K562 (cell line): Measurements from ENCODE around the gene TMEM266. TPM values are rescaled to one million over a fixed set of nuclear protein-coding genes. Genes with fewer than 3 reads are reported as not detected.

Experiments
- ATAC-seq: fragments of 200-7000 bp; cut with Tn5 transposase; 3 replicates; pipeline ENCODE4 v1.9.1; 2020; ENCODE audit warnings: moderate library complexity
- BruUV-seq: library from RNA; stranded (reverse); fragments of 400-500 nt; replicated peaks from 2 replicates; lab custom pipeline; 2021; lab: Mats Ljungman, UMichigan
- CTCF ChIA-PET: fragments of 300-600 bp; formaldehyde crosslinking; extraction: SDS; loops from one replicate; lab custom pipeline; 2021; ENCODE audit warnings: low intra/inter-chr PET ratio; lab: Yijun Ruan, JAX
- POLR2A ChIA-PET: fragments of 300-600, 350-650 bp; sonication (Branson Sonifier 250); formaldehyde crosslinking; extraction: SDS; loops from one replicate; lab custom pipeline; 2021; ENCODE audit warnings: antibody characterized with exemption, inconsistent platforms; lab: Yijun Ruan, JAX
- DNase-seq, 4 experiments: peaks; one replicate each; pipeline versions ENCODE4 v3.0.0 to v3.0.0-alpha.2; 2011 to 2018; ENCODE audit warnings: low spot score in 3 of 4, mixed read lengths in 3 of 4; ENCODE audit errors: extremely low read depth in 1 of 4
- FAIRE-seq: peaks from 2 replicates; lab custom pipeline; 2011; peaks lifted over from hg19 to GRCh38; lab: Jason Lieb, UNC
- H2AFZ ChIP-seq: 2 replicates; pipeline ENCODE4 v1.6.0; 2011; ENCODE audit warnings: low read depth, low read length, control low read depth, inconsistent platforms
- H3K27ac ChIP-seq: fragments of 200-600 bp; 3 replicates; pipeline ENCODE4 v1.8.0; 2011; ENCODE audit warnings: low read depth, mild to moderate bottlenecking, control low read depth, inconsistent platforms, low read length, moderate library complexity, mixed read lengths; ENCODE audit errors: extremely low read depth
- H3K27me3 ChIP-seq, 2 experiments: fragments of 300-600 bp in 1 of 2; 2 replicates in 1 of 2; 3 replicates in 1 of 2; pipeline versions ENCODE4 v1.6.0 to v1.8.0; 2011; ENCODE audit warnings: inconsistent platforms in 2 of 2, low read length in 2 of 2, mild to moderate bottlenecking in 1 of 2, mixed read lengths in 1 of 2, moderate library complexity in 1 of 2; ENCODE audit not compliant: control insufficient read depth in 2 of 2, insufficient read depth in 2 of 2
- H3K36me3 ChIP-seq: fragments of 300-600 bp; 3 replicates; pipeline ENCODE4 v1.8.0; 2011; ENCODE audit warnings: mild to moderate bottlenecking, low read length, inconsistent platforms; ENCODE audit not compliant: control insufficient read depth, insufficient read depth
- H3K4me1 ChIP-seq, 2 experiments: fragments of 200-600 bp in 1 of 2; replicated peaks in 1 of 2; 2 replicates in 1 of 2; 3 replicates in 1 of 2; pipeline versions ENCODE4 v1.5.1 to v1.8.0; 2011; ENCODE audit warnings: inconsistent platforms in 2 of 2, low read length in 2 of 2, mild to moderate bottlenecking in 1 of 2, mixed read lengths in 1 of 2, moderate library complexity in 1 of 2; ENCODE audit not compliant: control insufficient read depth in 2 of 2, insufficient read depth in 2 of 2
- H3K4me2 ChIP-seq: 2 replicates; pipeline ENCODE4 v1.6.1; 2011; ENCODE audit warnings: low read length, control low read depth, inconsistent platforms, mixed read lengths; ENCODE audit not compliant: insufficient read depth
- H3K4me3 ChIP-seq: fragments of 200-600 bp; sonication (generic), shearing (Covaris generic); 2 replicates; pipeline ENCODE4 v1.5.1; 2016; ENCODE audit warnings: control low read depth, inconsistent platforms
- H3K79me2 ChIP-seq: fragments of 200-600 bp; 3 replicates; pipeline ENCODE4 v1.8.0; 2011; ENCODE audit warnings: low read length, inconsistent platforms; ENCODE audit not compliant: control insufficient read depth, insufficient read depth
- H3K9ac ChIP-seq, 2 experiments: 2 replicates each; pipeline versions ENCODE4 v1.6.0 to v1.6.1; 2011; ENCODE audit warnings: low read depth in 2 of 2, low read length in 2 of 2, control low read depth in 1 of 2, inconsistent platforms in 1 of 2, mild to moderate bottlenecking in 1 of 2, mixed read lengths in 1 of 2; ENCODE audit not compliant: insufficient read depth in 1 of 2
- H3K9me1 ChIP-seq: one replicate; pipeline ENCODE4 v1.6.0; 2011; ENCODE audit warnings: inconsistent platforms, mild to moderate bottlenecking, low read length, moderate library complexity; ENCODE audit not compliant: control insufficient read depth, insufficient read depth
- H3K9me3 ChIP-seq: replicated peaks from 2 replicates; pipeline ENCODE4 v1.5.1; 2011; ENCODE audit warnings: low read depth, low read length, inconsistent platforms; ENCODE audit not compliant: control insufficient read depth, insufficient read depth
- H4K20me1 ChIP-seq: replicated peaks from 2 replicates; pipeline ENCODE4 v1.6.1; 2011; ENCODE audit warnings: low read length, inconsistent platforms, mixed read lengths; ENCODE audit not compliant: control insufficient read depth, insufficient read depth
- BRD9 ChIP-seq: fragments of 450-650 bp; IDR thresholded peaks from 2 replicates; pipeline ENCODE4 v1.6.1; 2018; ENCODE audit warnings: low read depth; ENCODE audit not compliant: partially characterized antibody
- CBX1 ChIP-seq: sonication (generic); IDR thresholded peaks from 2 replicates; pipeline ENCODE4 v1.6.1; 2016; ENCODE audit warnings: antibody characterized with exemption, low read depth, mild to moderate bottlenecking
- ESRRA ChIP-seq: fragments of 450-650 bp; IDR thresholded peaks from 2 replicates; pipeline ENCODE4 v1.6.1; 2014; ENCODE audit warnings: low read depth, mild to moderate bottlenecking, moderate library complexity, borderline replicate concordance
- MAFK ChIP-seq: IDR thresholded peaks from 2 replicates; pipeline ENCODE4 v1.6.1; 2011; ENCODE audit warnings: low read length, improper control_type of control experiment
- NFIC ChIP-seq: fragments of 450-650 bp; IDR thresholded peaks from 2 replicates; pipeline ENCODE4 v1.6.1; 2017; ENCODE audit warnings: mild to moderate bottlenecking, inconsistent platforms
- NFYB ChIP-seq: IDR thresholded peaks from 2 replicates; pipeline ENCODE4 v1.6.1; 2011; ENCODE audit warnings: mild to moderate bottlenecking, moderate library complexity; ENCODE audit not compliant: insufficient read length; ENCODE audit errors: extremely low read depth
- SMAD1 ChIP-seq: fragments of 150-350 bp; IDR thresholded peaks from 2 replicates; pipeline ENCODE4 v1.6.1; 2014; ENCODE audit warnings: low read length, low read depth; ENCODE audit not compliant: partially characterized antibody
- SUPT5H ChIP-seq: fragments of 450-650 bp; IDR thresholded peaks from 2 replicates; pipeline ENCODE4 v1.6.1; 2016
- ZC3H11A ChIP-seq: IDR thresholded peaks from 2 replicates; pipeline ENCODE4 v1.6.1; 2012; ENCODE audit warnings: low read depth, low read length, improper control_type of control experiment
- ZNF175 ChIP-seq: fragments of 200-800 bp; sonication (Bioruptor generic); IDR thresholded peaks from 2 replicates; pipeline ENCODE4 v1.6.1; 2016; ENCODE audit warnings: low read depth, mild to moderate bottlenecking, missing genetic modification characterization, missing compliant biosample characterization
- ZNF444 ChIP-seq: fragments of 250-450 bp; sonication (Bioruptor Pico); IDR thresholded peaks from 2 replicates; pipeline ENCODE4 v1.4.0; 2020; ENCODE audit warnings: mild to moderate bottlenecking, moderate library complexity
- ZNF79 ChIP-seq: fragments of 250-450 bp; sonication (Bioruptor Pico); IDR thresholded peaks from 2 replicates; pipeline ENCODE4 v1.4.0; 2020; ENCODE audit warnings: low read depth, mild to moderate bottlenecking, moderate library complexity
- WGBS: fragments of 100-300 bp; shearing (Covaris generic); methylation state at CpG from one replicate; pipeline ENCODE4 v1.1.6; 2016; ENCODE audit warnings: low coverage, mixed read lengths; ENCODE audit not compliant: insufficient coverage; ENCODE audit errors: missing lambda C conversion rate; 5-methylcytosine and 5-hydroxymethylcytosine counted together
- in situ Hi-C: fragments of 300-500 bp; cut with MboI; formaldehyde crosslinking; loops from 4 replicates; pipeline ENCODE4 v1.15.0; 2018; ENCODE audit warnings: inconsistent platforms, mixed read lengths
- intact Hi-C: fragments of 100-400 bp; cut with micrococcal nuclease; formaldehyde crosslinking; loops from 2 replicates; pipeline ENCODE4 v1.14.2; 2022
- polyA plus RNA-seq, 8 experiments: library from polyadenylated mRNA; depleted of rRNA in 4 of 8; stranded (reverse) in 5 of 8; unstranded in 3 of 8; fragments of >200 nt; fragmentation: Nextera tagmentation in 2 of 8; fragmentation: Illumina TruSeq in 1 of 8; extraction: Ambion mirVana in 2 of 8; extraction: Trizol in 1 of 8; gene quantifications; 2 replicates each; pipeline versions ENCODE4 v1.2.1 to v1.2.3, GENCODE V29; 2011 to 2014; ENCODE audit warnings: inconsistent platforms in 1 of 8, missing spikeins in 1 of 8
- total RNA-seq, 7 experiments: library from RNA; depleted of rRNA in 6 of 7; stranded (reverse); fragments of >200 nt in 6 of 7; fragmentation: Illumina TruSeq in 2 of 7; extraction: Trizol in 2 of 7; gene quantifications; 2 replicates each; pipeline versions ENCODE4 v1.2.1 to v1.2.3, GENCODE V29; 2011 to 2021; ENCODE audit warnings: low replicate concordance in 1 of 7
- TF ChIP-seq, protein P1 (sequence below): fragments of 450-650 bp; IDR thresholded peaks from 2 replicates; pipeline ENCODE4 v1.6.1; 2017; ENCODE audit warnings: antibody characterized with exemption
- TF ChIP-seq, protein P2 (sequence below): fragments of 450-650 bp; IDR thresholded peaks from 2 replicates; pipeline ENCODE4 v1.6.1; 2016; ENCODE audit warnings: mild to moderate bottlenecking

The TMEM266 gene
- total and polyA plus RNA-seq, 9 of the 15 experiments (the other 6 are each of a cell fraction or from before 2014, with no cell fraction given): not detected

DNA sequence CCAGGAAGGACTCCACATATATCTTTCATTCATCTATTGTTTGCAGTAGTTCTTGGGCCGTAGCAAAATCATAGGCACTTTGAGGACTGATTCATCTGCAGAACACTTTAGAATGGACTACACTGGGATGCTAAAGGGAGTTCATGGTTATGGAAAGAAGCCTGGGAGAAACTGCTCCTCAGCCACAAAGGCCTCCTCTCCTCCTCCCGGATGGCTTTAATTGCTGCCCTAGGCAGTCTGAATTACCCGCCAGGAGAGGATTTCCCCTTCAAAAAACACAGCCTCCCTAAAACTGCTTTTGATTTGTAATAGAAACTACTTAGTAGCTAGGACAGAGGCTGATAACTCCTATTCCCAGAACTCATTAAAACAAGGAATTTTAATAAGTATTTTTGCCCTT is 4.6 kb downstream of the TMEM266 start (continued):
- TF ChIP-seq SMAD1 (no peak), ZNF79 (CRISPR knock-in tag) (no peak), NFYB (no peak), ZC3H11A (no peak), SUPT5H (no peak)
- TF ChIP-seq, protein P1, sequence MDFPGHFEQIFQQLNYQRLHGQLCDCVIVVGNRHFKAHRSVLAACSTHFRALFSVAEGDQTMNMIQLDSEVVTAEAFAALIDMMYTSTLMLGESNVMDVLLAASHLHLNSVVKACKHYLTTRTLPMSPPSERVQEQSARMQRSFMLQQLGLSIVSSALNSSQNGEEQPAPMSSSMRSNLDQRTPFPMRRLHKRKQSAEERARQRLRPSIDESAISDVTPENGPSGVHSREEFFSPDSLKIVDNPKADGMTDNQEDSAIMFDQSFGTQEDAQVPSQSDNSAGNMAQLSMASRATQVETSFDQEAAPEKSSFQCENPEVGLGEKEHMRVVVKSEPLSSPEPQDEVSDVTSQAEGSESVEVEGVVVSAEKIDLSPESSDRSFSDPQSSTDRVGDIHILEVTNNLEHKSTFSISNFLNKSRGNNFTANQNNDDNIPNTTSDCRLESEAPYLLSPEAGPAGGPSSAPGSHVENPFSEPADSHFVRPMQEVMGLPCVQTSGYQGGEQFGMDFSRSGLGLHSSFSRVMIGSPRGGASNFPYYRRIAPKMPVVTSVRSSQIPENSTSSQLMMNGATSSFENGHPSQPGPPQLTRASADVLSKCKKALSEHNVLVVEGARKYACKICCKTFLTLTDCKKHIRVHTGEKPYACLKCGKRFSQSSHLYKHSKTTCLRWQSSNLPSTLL: no peak
- TF ChIP-seq, all 486 proteins: peak for 0

- no TSS peak for BruUV-seq
- peaks cover 27 to 44% of the 10 kb centered on the region in 2 experiments for H3K27me3 ChIP-seq
- H3K4me3 ChIP-seq: no peak overlapping the region
- 0% methylated on average over 6 of the region's 6 CpGs for WGBS
- H3K27ac ChIP-seq: no peak overlapping the region
- ChIA-PET POLR2A (interaction anchor here (0.6 to 1.6 kb wide), 5 partner anchors 10 to 347 kb away, joined by 3 to 4 read pairs (median 3); no protein-coding TSS in a partner anchor), CTCF (no interaction called here)
- H2AFZ ChIP-seq: no peak overlapping the region
- no peak for FAIRE-seq
- no peak for DNase-seq
- TF ChIP-seq ZNF444: no peak
- TF ChIP-seq ESRRA: no peak
- TF ChIP-seq BRD9: no peak
- no peak for TF ChIP-seq ZNF175
- TF ChIP-seq NFIC: no peak
- no peak for TF ChIP-seq CBX1
- TF ChIP-seq, protein P2, sequence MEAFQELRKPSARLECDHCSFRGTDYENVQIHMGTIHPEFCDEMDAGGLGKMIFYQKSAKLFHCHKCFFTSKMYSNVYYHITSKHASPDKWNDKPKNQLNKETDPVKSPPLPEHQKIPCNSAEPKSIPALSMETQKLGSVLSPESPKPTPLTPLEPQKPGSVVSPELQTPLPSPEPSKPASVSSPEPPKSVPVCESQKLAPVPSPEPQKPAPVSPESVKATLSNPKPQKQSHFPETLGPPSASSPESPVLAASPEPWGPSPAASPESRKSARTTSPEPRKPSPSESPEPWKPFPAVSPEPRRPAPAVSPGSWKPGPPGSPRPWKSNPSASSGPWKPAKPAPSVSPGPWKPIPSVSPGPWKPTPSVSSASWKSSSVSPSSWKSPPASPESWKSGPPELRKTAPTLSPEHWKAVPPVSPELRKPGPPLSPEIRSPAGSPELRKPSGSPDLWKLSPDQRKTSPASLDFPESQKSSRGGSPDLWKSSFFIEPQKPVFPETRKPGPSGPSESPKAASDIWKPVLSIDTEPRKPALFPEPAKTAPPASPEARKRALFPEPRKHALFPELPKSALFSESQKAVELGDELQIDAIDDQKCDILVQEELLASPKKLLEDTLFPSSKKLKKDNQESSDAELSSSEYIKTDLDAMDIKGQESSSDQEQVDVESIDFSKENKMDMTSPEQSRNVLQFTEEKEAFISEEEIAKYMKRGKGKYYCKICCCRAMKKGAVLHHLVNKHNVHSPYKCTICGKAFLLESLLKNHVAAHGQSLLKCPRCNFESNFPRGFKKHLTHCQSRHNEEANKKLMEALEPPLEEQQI: no peak
- no peak for TF ChIP-seq MAFK
- no peak for ATAC-seq
- no peaks in the 10 kb centered on the region for H3K9me3 ChIP-seq
- H3K36me3 ChIP-seq: no peaks in the 10 kb centered on the region
- intact Hi-C loops (no loop called here), in situ Hi-C loops (no loop called here)
- no peaks in the 10 kb centered on the region for H3K9me1 ChIP-seq
- no peaks in the 10 kb centered on the region; a peak in 1 of 5 replicates for H3K4me1 ChIP-seq
- H3K9ac ChIP-seq: no peak overlapping the region
- no peaks in the 10 kb centered on the region for H3K79me2 ChIP-seq
- H3K4me2 ChIP-seq: no peak overlapping the region
- peaks cover 6% of the 10 kb centered on the region; the same call in 1 of the 2 replicates for H4K20me1 ChIP-seq
Observed at GRCh38 chr15:76065245-76065644, 5.5 kb downstream of the TMEM266 start.
